CD4-positive, alpha-beta T cell treated with Interleukin-17A for 4 hours (primary cell): Measurements from ENCODE around the gene KCTD13.
"Not testable (repeated sequence)": the region's sequence is repeated elsewhere in the genome, so short reads cannot be mapped to it uniquely, and the experiment has no call there.

Experiments used
- DNase-seq: peaks from one replicate; pipeline ENCODE4 v3.0.0-alpha.2; 2020; ENCODE audit warnings: mixed read lengths

KCTD13 gene

GRCh38 chr16:29877266-29877961 is 48.6 kb downstream of the KCTD13 start:
- DNase-seq, result peak; percentile 58

DNA sequence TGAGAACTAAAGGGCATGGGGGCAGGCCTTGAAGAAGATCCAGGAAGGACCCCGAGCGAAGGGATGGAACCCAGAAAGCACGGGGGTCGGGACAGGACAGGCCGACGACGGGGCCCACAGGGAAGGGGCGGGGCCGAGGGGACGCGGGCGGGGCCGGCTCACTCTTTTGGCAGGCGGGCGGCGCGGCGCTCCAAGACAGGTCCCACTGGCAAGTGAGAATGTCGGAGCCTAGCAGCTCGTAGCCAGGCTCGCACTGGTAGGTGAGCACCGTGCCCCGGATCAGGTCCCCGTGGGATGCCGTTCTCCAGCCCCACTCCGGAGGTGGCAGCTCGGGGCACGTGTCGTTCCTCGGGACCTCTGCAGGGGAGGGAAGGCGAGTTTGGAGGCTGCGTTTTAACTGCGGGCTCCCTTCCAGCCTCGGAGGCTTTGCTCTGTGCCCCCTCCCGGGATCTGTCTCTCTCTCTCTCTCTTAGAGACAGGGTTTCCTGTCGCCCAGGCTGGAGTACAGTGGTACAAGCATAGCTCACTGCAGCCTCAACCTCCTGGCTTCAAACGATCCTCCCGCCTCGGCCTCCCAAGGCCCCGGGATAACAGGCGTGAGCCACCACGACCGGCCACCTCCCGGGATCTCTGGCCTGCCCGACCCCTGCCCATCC is 49.3 kb downstream of the KCTD13 start:
- DNase-seq, result peak; percentile 63

DNA sequence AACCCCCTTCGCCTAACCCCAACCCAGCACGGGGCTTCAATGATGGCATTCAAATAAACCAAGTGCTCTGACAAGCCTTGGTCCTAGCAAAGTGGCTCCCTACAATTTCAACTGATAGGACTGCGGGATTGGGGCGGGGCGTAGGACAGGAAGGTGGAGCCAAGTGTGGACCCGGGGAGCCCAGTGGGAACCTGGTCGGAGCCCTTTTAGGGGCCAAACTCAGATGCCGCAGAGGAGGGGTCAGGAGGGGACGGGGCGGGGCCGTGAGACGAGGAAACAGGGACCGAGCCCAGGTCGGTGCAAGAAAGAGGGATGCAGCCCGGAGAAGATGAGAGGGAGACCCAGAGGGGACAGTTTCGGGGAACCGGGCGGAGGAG is 49.8 kb downstream of the KCTD13 start:
- no peak for DNase-seq

DNA sequence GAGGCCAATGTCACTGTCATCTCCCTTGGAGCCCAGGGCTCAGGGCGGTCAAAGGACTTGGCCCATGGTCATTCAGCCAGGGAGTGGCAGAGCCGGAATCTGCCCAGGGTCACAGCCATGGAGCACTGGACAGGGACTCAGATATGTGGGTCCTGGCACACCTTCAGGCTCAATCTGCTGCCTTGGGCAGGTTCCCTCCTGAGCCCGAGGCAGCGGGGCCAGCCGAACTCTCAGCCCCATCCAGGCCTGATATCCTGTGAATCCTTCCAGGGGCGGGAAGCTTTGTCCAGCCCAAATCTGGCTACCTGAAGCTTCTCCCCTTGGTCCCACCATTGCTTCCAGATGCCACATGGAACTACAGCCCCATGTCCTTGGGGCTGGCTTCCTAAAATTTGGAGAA is 50.8 kb downstream of the KCTD13 start:
- no peak for DNase-seq

GRCh38 chr16:29873319-29873718 is 52.7 kb downstream of the KCTD13 start:
- no peak for DNase-seq

DNA sequence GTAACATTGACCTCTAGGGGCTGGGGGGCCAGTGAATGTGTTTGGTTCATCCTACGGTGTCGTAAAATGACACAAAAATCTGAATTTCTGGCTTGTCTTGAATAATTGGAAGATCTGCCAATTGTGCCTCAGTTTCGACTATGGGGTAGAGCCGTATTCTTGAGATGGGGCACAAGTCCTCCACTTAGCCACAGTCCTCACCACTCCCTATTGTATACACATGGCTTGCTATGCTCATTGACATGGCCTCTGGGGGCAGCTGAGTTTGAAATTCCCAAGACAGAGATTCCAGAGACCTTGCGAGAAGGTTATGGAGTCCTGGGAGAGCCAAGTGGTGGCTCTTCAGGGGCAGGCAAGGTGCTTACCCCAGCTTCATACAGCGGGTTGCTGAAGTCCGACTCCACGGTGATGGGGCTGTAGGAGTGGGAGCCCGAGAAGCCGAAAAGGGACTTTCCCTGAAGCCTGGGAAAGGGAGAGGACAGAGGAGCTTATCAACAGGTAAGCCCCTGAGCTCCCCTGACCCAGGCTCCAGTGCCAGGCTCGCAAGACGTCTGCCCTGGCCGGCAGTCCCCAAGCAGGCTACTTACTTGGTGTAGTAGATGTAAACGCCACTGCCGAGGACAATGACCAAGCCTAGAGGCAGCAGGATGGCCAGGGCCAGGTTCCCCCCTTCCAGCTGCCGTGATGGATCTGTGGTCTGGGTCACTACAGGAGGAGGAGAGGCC is 54.0 kb downstream of the KCTD13 start:
- DNase-seq, result no peak

- not testable (repeated sequence) for DNase-seq
Observed at GRCh38 chr16:29869067-29869466, 57.0 kb downstream of the KCTD13 start.

GRCh38 chr16:29868396-29869009 is 57.5 kb downstream of the KCTD13 start:
- DNase-seq, result no peak

- no peak for DNase-seq
Observed at GRCh38 chr16:29864205-29864604, 61.8 kb downstream of the KCTD13 start.

DNA sequence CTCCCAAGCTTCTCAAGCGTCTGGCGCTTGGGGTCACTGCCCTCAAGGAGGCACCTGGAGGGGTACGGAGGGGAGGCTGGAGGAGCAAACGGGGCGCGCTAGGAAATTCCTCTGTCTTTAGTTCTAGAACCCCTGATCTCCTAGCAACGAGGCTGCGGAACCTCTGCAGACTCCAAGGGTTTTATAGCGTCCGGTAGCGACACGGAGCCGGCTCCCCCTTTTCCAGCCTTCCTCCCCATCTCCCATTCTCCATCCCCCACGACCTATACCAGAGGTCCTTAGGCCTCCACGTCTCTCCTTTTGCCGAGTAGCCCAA is 62.4 kb downstream of the KCTD13 start:
- DNase-seq, result no peak

GRCh38 chr16:29862884-29863668 is 63.0 kb downstream of the KCTD13 start, which contains the start of gene CDIPT:
TSS of gene CDIPT (minus strand) at chr16:29863226. CDS start at chr16:29862857, 369 bp downstream.
- DNase-seq, result peak; percentile 94

DNA sequence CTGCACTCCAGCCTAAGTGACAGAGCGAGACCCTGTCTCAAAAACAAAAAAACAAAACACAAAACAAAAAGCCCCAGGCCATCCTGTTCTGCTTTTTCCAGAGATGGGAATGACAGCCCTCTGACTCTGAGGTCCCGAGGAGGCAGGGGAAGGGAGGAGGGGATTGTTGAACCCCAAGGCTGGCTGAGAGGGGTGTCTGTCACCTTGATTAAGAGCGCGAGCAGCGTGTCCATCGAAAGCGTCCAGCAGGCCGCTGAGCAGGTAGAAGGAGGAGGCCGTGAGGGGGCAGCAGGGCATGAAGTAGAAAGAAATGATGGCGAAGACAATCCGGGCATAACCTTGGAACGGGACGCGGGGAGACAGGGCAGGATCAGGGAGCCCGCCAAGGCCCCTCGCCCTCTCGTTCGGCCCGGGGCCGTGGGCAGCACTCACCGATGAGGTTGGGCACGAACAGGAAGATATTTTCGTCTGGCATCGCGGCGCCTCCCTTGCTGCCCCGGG is 63.6 kb downstream of the KCTD13 start:
- no peak for DNase-seq

DNA sequence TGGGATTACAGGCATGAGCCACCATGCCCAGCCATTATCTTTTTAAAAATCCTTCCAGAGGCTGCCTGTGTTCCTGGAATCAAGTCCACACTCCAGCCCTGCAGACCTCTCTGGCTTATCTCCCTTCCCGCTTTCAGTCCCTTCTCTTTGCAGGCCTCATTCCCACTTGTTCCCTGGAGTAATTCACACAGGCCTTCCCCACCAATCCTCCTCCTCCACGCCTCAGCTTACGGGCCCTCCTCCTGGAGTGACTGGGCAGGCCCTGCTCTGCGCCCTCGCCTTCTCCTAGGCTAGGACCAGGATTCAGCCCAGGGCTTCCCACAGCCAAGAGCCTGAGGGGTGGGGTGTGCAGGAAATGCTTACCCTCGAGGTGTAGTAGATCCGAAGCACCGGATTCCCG is 65.8 kb downstream of the KCTD13 start:
- DNase-seq, result no peak

GRCh38 chr16:29858974-29859373 is 67.1 kb downstream of the KCTD13 start:
- no peak for DNase-seq

- DNase-seq, result no peak
Observed at GRCh38 chr16:29858149-29858849, 67.7 kb downstream of the KCTD13 start.

DNA sequence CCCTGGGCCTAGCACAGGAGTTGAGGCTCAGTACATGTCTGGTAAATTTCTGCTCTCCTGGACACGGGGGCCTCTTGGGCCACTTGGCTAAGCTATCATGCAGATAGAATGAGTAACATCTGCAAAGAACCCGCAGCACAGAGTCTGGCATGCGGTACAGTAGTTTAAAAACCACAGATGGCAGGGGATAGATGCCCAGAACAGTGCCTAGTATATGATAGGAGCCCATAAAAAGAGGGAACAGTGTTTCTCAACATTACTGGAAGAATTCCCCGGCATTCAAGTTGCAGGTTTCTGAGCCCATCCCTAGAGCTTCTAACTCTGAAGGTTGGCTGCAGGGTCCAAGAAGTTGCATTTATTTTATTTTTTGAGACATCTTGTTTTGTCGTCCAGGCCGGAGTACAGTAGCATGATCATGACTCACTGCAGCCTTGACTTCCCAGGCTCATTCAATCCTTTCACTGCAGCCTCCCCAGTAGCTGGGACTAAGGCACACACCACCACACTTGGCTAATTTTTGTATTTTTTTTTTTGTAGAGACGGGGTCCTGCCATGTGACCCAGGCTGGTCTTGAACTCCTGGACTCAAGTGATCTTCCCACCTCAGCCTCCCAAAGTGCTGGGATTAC is 68.8 kb downstream of the KCTD13 start:
- no peak for DNase-seq
